ENCODE results near the gene DENND1A. TPM values are rescaled to one million over a fixed set of nuclear protein-coding genes. Genes with fewer than 3 reads are reported as not detected.

DENND1A gene
- total RNA-seq, 1 experiment from 2014 or later: 13.0 TPM

DNA sequence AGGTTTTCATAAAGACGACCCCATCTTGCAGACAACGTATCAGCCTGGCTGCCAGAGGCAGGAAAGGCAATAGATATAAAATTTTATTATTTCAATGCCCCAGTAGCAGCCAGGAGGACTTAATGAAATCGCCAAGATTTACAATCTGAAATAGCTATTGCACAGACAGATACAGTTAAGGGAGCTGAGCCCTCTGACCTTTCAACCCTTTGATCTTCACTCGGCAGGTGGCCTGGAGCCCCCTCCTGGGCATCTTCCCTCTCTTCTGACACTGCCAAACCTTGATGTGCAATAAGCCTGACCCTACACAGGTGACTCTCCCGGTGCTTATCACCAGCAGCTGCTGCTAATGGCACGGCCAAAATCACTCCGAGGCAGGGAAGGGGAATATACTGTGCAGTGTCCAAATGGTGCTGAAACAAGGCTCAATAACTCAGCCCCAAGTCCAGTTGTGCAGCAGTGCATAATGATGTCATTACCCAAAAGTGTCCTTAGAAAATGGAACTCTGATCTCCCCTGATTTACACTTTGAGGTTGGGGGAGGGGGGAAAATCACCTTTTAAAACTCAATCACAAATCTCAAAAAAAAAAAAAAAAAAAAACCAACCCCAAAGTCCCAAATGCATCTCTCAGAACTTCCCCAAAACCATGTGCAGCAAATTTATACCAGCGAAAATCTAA, 331.9 kb downstream of the DENND1A start:
- no peak for DNase-seq
- no peak overlapping the region for H3K27ac Mint-ChIP-seq (ENCODE audit: unreplicated experiment)
- no peaks in the 10 kb centered on the region for H3K4me1 Mint-ChIP-seq (ENCODE audit: low read depth, unreplicated experiment)
- no peaks in the 10 kb centered on the region for H3K36me3 Mint-ChIP-seq (ENCODE audit: insufficient read depth, unreplicated experiment)
- CTCF ChIA-PET: no interaction called here
- H3K4me3 Mint-ChIP-seq (ENCODE audit: low read depth, unreplicated experiment): no peak overlapping the region
- H3K9me3 Mint-ChIP-seq (ENCODE audit: low read depth, unreplicated experiment): no peaks in the 10 kb centered on the region
- BruUV-seq (replicated peaks): no TSS peak
- H3K27me3 Mint-ChIP-seq (ENCODE audit: unreplicated experiment): no peaks in the 10 kb centered on the region
- TF ChIP-seq CTCF (IDR thresholded peaks at IDR 0.05; ENCODE audit: unreplicated experiment): no peak
- intact Hi-C loops (cut with micrococcal nuclease; ENCODE audit: unreplicated experiment): no loop called here

DNA sequence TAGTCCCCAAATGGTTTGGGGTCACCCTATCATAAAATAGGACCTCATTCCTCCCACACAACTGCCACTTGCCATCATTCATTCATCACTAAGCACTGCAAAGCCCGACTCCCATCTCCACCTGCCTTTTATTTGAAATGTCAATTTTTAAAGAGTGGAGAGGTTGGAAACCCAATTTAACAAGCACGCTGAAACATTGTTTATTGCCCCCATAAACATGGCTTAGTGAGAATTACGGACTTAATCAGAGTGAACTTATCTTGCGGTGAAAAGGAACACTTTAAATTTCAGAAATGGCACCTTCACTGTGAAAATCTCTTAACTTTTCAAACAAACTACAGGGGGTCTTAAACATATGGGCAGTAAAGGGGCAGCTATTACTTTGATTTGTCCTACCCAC, 332.9 kb downstream of the DENND1A start:
- no peaks in the 10 kb centered on the region for H3K4me1 Mint-ChIP-seq (ENCODE audit: low read depth, unreplicated experiment)
- no peak overlapping the region for H3K4me3 Mint-ChIP-seq (ENCODE audit: low read depth, unreplicated experiment)
- no peaks in the 10 kb centered on the region for H3K27me3 Mint-ChIP-seq (ENCODE audit: unreplicated experiment)
- DNase-seq: no peak
- CTCF ChIA-PET: no interaction called here
- no peaks in the 10 kb centered on the region for H3K36me3 Mint-ChIP-seq (ENCODE audit: insufficient read depth, unreplicated experiment)
- intact Hi-C loops (cut with micrococcal nuclease; ENCODE audit: unreplicated experiment): no loop called here
- BruUV-seq (replicated peaks): no TSS peak
- no peak for TF ChIP-seq CTCF (IDR thresholded peaks at IDR 0.05; ENCODE audit: unreplicated experiment)
- H3K27ac Mint-ChIP-seq (ENCODE audit: unreplicated experiment): no peak overlapping the region
- no peaks in the 10 kb centered on the region for H3K9me3 Mint-ChIP-seq (ENCODE audit: low read depth, unreplicated experiment)

DNA sequence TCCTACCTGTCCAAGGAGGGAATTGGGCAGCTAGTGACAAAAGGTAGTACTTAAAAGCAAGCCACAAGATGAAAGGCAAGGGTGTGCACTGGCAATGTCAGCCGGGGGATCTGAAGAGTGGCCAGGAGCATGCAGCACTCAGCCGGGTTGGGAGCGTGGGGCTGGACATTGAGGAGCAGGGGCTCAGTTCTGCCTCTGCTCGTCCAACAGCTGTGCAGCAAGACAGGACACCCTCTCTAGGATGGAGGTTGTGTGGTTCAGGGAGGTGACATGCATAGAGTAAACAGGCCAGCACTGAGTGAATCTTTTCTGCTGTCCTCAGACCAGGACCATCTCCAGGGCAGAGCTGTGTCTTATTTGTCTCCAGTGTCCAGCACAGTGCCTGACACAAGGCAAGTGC, 338.6 kb downstream of the DENND1A start:
- intact Hi-C loops (cut with micrococcal nuclease; ENCODE audit: unreplicated experiment): no loop called here
- no peak overlapping the region for H3K4me3 Mint-ChIP-seq (ENCODE audit: low read depth, unreplicated experiment)
- no peak overlapping the region for H3K27ac Mint-ChIP-seq (ENCODE audit: unreplicated experiment)
- H3K9me3 Mint-ChIP-seq (ENCODE audit: low read depth, unreplicated experiment): peaks cover 6% of the 10 kb centered on the region
- no peak for DNase-seq
- no peaks in the 10 kb centered on the region for H3K4me1 Mint-ChIP-seq (ENCODE audit: low read depth, unreplicated experiment)
- no peak for TF ChIP-seq CTCF (IDR thresholded peaks at IDR 0.05; ENCODE audit: unreplicated experiment)
- CTCF ChIA-PET: no interaction called here
- H3K27me3 Mint-ChIP-seq (ENCODE audit: unreplicated experiment): no peaks in the 10 kb centered on the region
- no peaks in the 10 kb centered on the region for H3K36me3 Mint-ChIP-seq (ENCODE audit: insufficient read depth, unreplicated experiment)
- no TSS peak for BruUV-seq (replicated peaks)

GRCh38 chr9:123590499-123590898, 339.4 kb downstream of the DENND1A start:
- Mint-ChIP-seq H3K4me3 (ENCODE audit: low read depth, unreplicated experiment) (no peak overlapping the region), H3K9me3 (ENCODE audit: low read depth, unreplicated experiment) (peaks cover 6% of the 10 kb centered on the region), H3K27ac (ENCODE audit: unreplicated experiment) (no peak overlapping the region), H3K4me1 (ENCODE audit: low read depth, unreplicated experiment) (no peaks in the 10 kb centered on the region), H3K36me3 (ENCODE audit: insufficient read depth, unreplicated experiment) (no peaks in the 10 kb centered on the region), H3K27me3 (ENCODE audit: unreplicated experiment) (no peaks in the 10 kb centered on the region)
- DNase-seq: no peak
- CTCF ChIA-PET: no interaction called here
- TF ChIP-seq CTCF (IDR thresholded peaks at IDR 0.05; ENCODE audit: unreplicated experiment): no peak
- no TSS peak for BruUV-seq (replicated peaks)
- intact Hi-C loops (cut with micrococcal nuclease; ENCODE audit: unreplicated experiment): no loop called here

All from Calu3 (cell line).